MM.1S (cell line): ENCODE measurements around the gene CEACAM19.

Experiments used
- DNase-seq: peaks from one replicate; pipeline ENCODE4 v3.0.0-alpha.2; 2015
- H2AFZ ChIP-seq: fragments of 300-600 bp; sonication (generic); 2 replicates; pipeline ENCODE4 v1.6.0; 2016; ENCODE audit warnings: antibody characterized with exemption, low read length
- H3F3A ChIP-seq: fragments of 300-600 bp; sonication (generic); 2 replicates; pipeline ENCODE4 v1.6.1; 2016; ENCODE audit warnings: mild to moderate bottlenecking, antibody characterized with exemption, low read length, moderate library complexity, mixed read lengths; ENCODE audit not compliant: insufficient read depth
- H3K27ac ChIP-seq: fragments of 300-600 bp; sonication (generic); 2 replicates; pipeline ENCODE4 v1.5.1; 2016; ENCODE audit warnings: mild to moderate bottlenecking, low read length
- H3K27me3 ChIP-seq: fragments of 300-600 bp; sonication (generic); replicated peaks from 2 replicates; pipeline ENCODE4 v1.6.0; 2016; ENCODE audit warnings: low read length; ENCODE audit not compliant: insufficient read depth
- H3K36me3 ChIP-seq: fragments of 300-600 bp; sonication (generic); replicated peaks from 2 replicates; pipeline ENCODE4 v1.6.1; 2016; ENCODE audit warnings: mild to moderate bottlenecking, low read length, mixed read lengths; ENCODE audit not compliant: insufficient read depth
- H3K4me1 ChIP-seq: fragments of 300-600 bp; sonication (generic); 2 replicates; pipeline ENCODE4 v1.6.1; 2016; ENCODE audit warnings: low read length, mixed read lengths
- H3K4me2 ChIP-seq: fragments of 300-600 bp; sonication (generic); 2 replicates; pipeline ENCODE4 v1.6.0; 2016; ENCODE audit warnings: low read depth, low read length
- H3K4me3 ChIP-seq: fragments of 300-600 bp; sonication (generic); 2 replicates; pipeline ENCODE4 v1.5.1; 2016; ENCODE audit warnings: low read length, mixed read lengths
- H3K79me2 ChIP-seq: fragments of 300-600 bp; sonication (generic); 2 replicates; pipeline ENCODE4 v1.6.1; 2016; ENCODE audit warnings: mixed run types, low read length, mixed read lengths
- H3K9ac ChIP-seq: fragments of 300-600 bp; sonication (generic); 2 replicates; pipeline ENCODE4 v1.6.1; 2016; ENCODE audit warnings: low read length, mixed read lengths
- H3K9me2 ChIP-seq: fragments of 300-600 bp; sonication (generic); replicated peaks from 2 replicates; pipeline ENCODE4 v1.6.1; 2016; ENCODE audit warnings: mild to moderate bottlenecking, low read length, mixed read lengths; ENCODE audit not compliant: insufficient read depth
- H3K9me3 ChIP-seq: fragments of 300-600 bp; sonication (generic); replicated peaks from 2 replicates; pipeline ENCODE4 v1.6.1; 2016; ENCODE audit warnings: mild to moderate bottlenecking, low read length, mixed read lengths; ENCODE audit not compliant: insufficient read depth
- H4K20me1 ChIP-seq: fragments of 300-600 bp; sonication (generic); 2 replicates; pipeline ENCODE4 v1.6.1; 2016; ENCODE audit warnings: mild to moderate bottlenecking, low read length, moderate library complexity, mixed read lengths; ENCODE audit not compliant: insufficient read depth
- EZH2 ChIP-seq: fragments of 300-600 bp; sonication (generic); optimal IDR thresholded peaks from 2 replicates; pipeline ENCODE3; 2017; ENCODE audit warnings: low read depth, mild to moderate bottlenecking, antibody characterized with exemption, low read length, mixed read lengths
- EZH2phosphoT487 ChIP-seq: fragments of 300-600 bp; sonication (generic); IDR thresholded peaks from 2 replicates; pipeline ENCODE4 v1.6.1; 2018; ENCODE audit warnings: antibody characterized with exemption, low read length
- TF ChIP-seq, protein P1 (sequence below): fragments of 300-600 bp; sonication (generic); IDR thresholded peaks from 2 replicates; pipeline ENCODE4 v1.5.1; 2016; ENCODE audit warnings: antibody characterized with exemption, low read length, mixed read lengths

The CEACAM19 gene

DNA sequence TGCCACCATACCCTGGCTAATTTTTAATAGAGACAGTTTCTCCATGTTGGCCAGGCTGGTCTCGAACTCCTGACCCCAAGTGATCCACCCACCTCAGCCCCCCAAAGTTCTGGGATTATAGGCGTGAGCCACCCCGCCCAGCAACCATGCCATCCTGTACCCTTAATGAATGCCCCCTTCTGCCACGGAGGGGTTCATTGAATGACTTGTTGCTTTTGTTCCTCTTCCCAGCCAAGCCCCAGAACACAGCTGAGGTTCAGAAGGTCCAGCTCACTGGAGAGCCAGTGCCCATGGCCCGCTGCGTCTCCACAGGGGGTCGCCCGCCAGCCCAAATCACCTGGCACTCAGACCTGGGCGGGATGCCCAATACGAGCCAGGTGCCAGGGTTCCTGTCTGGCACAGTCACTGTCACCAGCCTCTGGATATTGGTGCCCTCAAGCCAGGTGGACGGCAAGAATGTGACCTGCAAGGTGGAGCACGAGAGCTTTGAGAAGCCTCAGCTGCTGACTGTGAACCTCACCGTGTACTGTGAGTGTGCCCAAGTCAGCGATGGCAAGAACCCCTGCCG lies 21.6 kb upstream of the CEACAM19 start:
- no peak overlapping the region for H3K4me3 ChIP-seq
- no peak for TF ChIP-seq EZH2
- TF ChIP-seq, protein P1, sequence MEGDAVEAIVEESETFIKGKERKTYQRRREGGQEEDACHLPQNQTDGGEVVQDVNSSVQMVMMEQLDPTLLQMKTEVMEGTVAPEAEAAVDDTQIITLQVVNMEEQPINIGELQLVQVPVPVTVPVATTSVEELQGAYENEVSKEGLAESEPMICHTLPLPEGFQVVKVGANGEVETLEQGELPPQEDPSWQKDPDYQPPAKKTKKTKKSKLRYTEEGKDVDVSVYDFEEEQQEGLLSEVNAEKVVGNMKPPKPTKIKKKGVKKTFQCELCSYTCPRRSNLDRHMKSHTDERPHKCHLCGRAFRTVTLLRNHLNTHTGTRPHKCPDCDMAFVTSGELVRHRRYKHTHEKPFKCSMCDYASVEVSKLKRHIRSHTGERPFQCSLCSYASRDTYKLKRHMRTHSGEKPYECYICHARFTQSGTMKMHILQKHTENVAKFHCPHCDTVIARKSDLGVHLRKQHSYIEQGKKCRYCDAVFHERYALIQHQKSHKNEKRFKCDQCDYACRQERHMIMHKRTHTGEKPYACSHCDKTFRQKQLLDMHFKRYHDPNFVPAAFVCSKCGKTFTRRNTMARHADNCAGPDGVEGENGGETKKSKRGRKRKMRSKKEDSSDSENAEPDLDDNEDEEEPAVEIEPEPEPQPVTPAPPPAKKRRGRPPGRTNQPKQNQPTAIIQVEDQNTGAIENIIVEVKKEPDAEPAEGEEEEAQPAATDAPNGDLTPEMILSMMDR, result no peak
- TF ChIP-seq EZH2phosphoT487, result no peak
- no peaks in the 10 kb centered on the region for H3K27me3 ChIP-seq
- H2AFZ ChIP-seq, result no peak overlapping the region
- no peaks in the 10 kb centered on the region for H3K9me3 ChIP-seq
- H3K9ac ChIP-seq, result no peak overlapping the region
- H3K9me2 ChIP-seq, result no peaks in the 10 kb centered on the region
- H3K27ac ChIP-seq, result no peak overlapping the region
- DNase-seq, result no peak
- no peaks in the 10 kb centered on the region for H3K36me3 ChIP-seq
- H4K20me1 ChIP-seq, result no peaks in the 10 kb centered on the region
- peaks cover under 1% of the 10 kb centered on the region; the same call in 1 of the 2 replicates for H3K79me2 ChIP-seq
- no peak overlapping the region for H3K4me2 ChIP-seq
- H3K4me1 ChIP-seq, result peaks cover 10% of the 10 kb centered on the region
- H3F3A ChIP-seq, result peaks cover 3% of the 10 kb centered on the region; the same call in 1 of the 2 replicates

DNA sequence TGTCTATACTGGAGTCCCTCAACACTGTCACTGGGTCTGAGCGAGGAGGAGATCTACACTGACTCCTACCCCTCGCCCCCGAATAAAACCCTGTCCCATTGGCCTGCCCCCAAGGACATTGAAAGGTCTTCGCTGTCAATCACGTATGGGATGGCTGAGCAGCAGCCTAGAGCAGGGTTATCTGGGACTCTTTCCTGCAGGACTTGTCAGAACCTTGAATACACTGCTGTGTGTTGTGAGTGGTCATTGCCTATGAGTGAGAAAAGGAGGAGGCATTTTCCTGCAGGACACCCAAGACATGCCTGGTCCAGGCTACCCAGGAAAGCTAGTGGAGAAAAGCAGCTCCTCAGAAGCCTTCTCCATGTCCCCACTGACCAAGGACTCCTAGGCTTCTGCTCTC lies 17.9 kb upstream of the CEACAM19 start:
- H3K4me1 ChIP-seq, result peaks cover 12% of the 10 kb centered on the region
- no peaks in the 10 kb centered on the region for H3K9me2 ChIP-seq
- no peaks in the 10 kb centered on the region for H3K79me2 ChIP-seq
- no peak overlapping the region for H3K4me3 ChIP-seq
- no peaks in the 10 kb centered on the region for H3K27me3 ChIP-seq
- no peaks in the 10 kb centered on the region for H3K36me3 ChIP-seq
- H3K4me2 ChIP-seq, result no peak overlapping the region
- H4K20me1 ChIP-seq, result no peaks in the 10 kb centered on the region
- TF ChIP-seq EZH2phosphoT487, result no peak
- TF ChIP-seq, protein P1, result no peak
- no peak for TF ChIP-seq EZH2
- no peak overlapping the region for H2AFZ ChIP-seq
- H3F3A ChIP-seq, result peaks cover 3% of the 10 kb centered on the region; the same call in 1 of the 2 replicates
- no peak for DNase-seq
- H3K9me3 ChIP-seq, result no peaks in the 10 kb centered on the region
- peak overlapping the region; percentile 78; the same call in 1 of the 2 replicates for H3K27ac ChIP-seq
- no peak overlapping the region for H3K9ac ChIP-seq

DNA sequence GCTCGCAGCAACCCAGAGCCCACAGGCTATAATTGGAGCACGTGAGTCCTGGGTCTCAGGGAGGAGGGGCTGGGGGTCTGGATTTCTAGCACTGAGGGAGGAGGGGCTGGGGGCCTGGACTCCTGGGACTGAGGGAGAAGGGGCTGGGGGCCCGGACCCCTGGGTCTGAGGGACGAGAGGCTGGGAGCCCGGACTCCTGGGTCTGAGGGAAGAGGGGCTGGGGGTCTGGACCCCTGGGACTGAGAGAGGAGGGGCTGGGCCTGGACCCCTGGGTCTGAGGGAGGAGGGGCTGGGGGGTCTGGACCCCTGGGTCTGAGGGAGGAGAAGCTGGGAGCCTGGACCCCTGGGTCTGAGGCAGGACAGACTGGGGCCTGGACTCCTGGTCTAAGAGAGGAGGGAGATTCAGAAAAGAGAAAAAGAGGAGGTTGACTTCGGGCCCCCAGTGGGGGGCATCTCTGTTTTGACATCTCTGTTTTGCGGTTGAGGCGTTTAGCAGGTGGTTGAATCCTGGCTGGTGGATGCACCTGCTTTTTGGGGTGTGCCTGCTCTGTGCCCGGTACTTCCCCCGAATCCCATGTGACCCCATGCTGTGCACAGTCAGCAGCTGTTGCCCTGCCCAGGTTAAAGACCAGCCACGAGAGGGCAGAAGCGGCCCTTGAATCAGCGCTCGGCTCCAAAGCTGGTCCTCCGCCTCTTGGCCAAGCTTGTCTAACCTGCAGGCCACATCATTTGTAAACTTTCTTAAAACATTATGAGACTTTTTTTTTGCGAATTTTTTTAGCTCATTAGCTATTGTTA lies 17.1 kb upstream of the CEACAM19 start:
- H3K4me1 ChIP-seq, result peaks cover 12% of the 10 kb centered on the region
- no peaks in the 10 kb centered on the region for H3K9me3 ChIP-seq
- H3K27ac ChIP-seq, result peak overlapping the region; percentile 78; the same call in 1 of the 2 replicates
- no peaks in the 10 kb centered on the region for H3K27me3 ChIP-seq
- H3K9me2 ChIP-seq, result no peaks in the 10 kb centered on the region
- H3F3A ChIP-seq, result peaks cover 3% of the 10 kb centered on the region; the same call in 1 of the 2 replicates
- H3K4me3 ChIP-seq, result no peak overlapping the region
- H4K20me1 ChIP-seq, result no peaks in the 10 kb centered on the region
- peak overlapping the region; percentile 45; the same call in 1 of the 2 replicates for H3K9ac ChIP-seq
- H3K36me3 ChIP-seq, result no peaks in the 10 kb centered on the region
- TF ChIP-seq, protein P1, result peak; percentile 80
- TF ChIP-seq EZH2, result no peak
- 0 out of 2 replicates have a peak overlapping the region, but pooled peaks have one; percentile 74 for H2AFZ ChIP-seq
- H3K79me2 ChIP-seq, result no peaks in the 10 kb centered on the region
- peak overlapping the region; percentile 50; the same call in 1 of the 2 replicates for H3K4me2 ChIP-seq
- peak; percentile 97 for DNase-seq
